ENCODE results near the gene CISD3.

CISD3 gene

DNA sequence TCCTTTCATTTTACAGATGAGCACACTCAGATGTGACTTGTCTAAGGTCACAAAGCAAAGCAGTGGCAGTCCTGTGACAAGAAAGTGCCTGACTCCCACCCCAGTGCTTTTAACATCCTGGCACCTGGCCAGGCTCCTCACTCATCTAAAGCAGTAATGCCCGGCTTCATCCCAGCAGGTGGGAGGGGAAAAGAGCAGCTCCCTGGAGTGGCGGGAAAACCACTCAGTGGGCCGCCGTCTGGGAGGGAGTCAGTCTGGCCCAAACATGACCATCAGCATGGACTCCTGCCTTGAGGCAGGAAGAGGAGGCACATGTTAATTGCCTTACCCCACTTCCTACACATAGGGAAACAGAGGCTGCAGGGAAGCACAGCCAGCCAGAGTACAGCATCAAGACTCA, 15.4 kb downstream of the CISD3 start:
- peak; percentile 29 for DNase-seq (ENCODE audit: low spot score)

DNA sequence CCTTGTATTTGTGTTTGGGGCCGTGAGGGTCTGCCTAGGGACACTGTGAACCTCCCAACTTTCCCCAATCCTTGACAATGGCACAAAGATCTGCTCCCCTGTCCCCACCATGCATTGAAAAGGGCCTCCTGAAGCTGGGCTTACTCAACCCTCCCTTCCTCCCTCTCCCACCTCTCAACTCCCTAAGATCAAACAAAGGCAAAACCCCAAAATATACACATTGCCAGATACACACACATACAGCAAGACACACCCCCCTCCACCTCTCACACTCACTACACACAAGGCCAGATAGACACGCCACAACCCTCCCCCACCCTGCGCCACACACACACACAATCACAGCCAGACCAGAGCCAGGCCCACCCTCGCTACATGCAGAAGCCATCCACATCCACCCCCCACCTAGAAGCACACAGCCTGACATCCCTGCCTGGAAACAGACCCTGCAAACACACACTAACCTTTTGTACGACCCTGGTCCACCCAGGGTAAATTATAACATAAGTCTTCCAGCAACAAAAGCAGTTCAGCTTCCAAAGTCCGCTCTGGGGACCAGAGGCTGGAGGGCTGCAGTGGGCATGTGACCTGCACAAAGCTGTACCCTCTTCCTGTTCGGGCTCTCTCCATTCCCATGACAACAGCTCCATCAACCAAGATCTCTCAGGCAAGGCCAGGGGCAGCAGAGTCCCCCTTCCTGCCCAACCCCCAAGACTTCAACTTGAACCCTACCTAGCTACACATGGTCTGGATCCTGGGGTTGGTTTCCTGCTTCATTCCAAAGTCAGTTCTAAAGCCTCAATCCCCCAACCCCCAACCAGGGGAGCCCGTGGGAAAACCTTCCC, 16.1 kb downstream of the CISD3 start:
- peak; percentile 25 for DNase-seq (ENCODE audit: low spot score)

DNA sequence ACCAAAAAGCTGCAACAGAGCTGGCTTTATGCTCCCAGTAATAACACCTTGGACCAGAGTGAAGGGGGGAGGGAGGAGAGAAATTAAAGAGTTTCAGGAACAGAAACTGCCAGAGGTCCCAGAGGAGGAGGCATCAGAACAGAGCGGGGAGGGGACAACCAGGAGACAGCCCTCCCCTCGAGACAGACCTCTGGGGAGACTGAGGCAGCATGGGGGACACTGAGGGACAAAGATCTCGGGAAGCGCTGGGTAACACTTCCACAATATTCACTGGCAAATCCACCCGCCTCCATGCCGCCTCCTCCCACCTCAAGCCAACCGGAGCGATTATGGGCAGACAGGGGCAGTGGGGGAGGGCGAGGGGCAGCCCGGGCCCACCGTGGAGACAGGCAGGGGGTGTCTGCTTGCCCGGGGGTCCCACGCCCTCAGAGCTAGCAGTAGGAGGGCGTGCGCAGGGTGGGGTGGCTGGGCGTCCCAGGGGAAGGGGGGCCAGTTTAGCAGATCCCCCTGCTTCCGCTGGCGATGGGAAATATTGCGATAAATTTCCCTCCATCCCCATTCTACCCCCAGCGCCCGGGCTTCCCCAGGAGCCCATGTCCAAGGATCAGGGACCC, 16.8 kb downstream of the CISD3 start:
- DNase-seq (ENCODE audit: low spot score) = no peak

DNA sequence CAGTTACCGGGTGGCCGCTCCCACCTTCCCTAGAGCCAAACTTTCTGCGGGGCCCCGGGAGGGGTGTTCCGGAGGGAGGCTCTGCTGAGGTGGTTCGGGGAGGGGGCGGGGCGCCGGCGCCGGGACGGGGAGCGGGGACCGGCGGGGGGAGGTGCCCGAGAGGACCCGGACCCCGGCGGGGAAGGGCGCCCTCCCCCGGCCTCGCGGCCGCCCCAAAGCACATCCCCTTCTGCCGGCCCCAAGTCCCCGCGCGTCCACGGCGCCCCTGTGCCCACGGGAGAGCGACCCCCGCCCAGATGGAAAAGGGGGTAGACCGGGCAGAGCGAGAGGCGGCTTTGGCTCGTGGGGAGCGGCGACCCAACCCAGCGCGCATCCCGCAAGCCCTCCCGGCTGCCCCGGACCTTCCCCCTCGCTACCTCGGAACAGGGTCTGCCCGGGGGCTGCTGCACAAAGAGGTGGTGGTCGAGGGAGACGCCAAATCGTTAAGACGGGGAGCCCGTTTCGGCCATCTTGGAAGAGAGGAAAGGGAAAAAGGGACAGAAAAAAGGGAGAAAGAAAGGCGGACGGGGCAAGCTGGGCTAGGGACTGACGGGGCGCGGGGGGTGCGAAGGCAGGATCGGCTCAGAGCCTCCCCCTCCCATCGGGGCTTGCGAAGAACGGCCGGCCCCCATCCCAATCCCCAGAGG, 17.5 kb downstream of the CISD3 start:
- peak; percentile 37 for DNase-seq (ENCODE audit: low spot score)

DNA sequence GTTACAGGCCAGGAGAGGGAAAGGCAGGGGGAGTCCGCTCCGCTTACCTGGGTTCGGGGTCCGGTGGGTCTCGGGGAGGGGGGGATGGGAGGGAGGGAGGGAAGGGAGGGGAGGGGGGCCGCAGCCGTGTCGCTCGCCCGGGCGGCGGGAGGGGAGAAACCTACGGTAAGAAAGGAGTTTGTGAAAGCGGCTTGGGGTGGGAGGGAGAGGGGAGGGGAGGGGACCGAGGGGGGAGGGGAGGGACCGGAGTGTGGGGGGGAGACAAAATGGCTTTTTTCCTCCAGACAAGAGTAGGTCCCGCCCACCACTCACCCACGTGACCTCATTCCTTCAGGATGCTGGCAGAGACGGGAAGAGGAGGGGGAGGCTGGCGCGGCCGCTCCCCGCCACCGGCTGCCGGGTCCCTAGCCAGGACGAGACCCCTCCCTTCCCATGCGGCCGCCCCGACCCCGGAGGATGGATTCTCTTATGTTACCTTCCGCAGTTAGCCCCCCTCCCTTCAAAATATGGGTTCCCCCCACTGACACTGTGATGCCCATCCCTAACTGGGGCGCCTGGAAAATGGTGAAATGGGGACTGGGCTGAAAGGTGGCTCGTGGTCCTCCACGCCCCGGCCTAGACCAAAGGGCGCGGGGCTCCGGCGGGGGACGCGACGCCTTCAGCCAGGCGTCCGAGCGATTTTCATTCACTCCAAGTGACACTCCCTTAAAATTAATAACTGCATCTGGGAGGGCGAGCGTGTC, 18.2 kb downstream of the CISD3 start, which contains the start of gene PCGF2:
Gene PCGF2 (minus strand): TSS at position 188 of the 743 bp plus-strand sequence. CDS start 7,934 bp downstream, outside the sequence.
- DNase-seq (ENCODE audit: low spot score) = peak; percentile 93

DNA sequence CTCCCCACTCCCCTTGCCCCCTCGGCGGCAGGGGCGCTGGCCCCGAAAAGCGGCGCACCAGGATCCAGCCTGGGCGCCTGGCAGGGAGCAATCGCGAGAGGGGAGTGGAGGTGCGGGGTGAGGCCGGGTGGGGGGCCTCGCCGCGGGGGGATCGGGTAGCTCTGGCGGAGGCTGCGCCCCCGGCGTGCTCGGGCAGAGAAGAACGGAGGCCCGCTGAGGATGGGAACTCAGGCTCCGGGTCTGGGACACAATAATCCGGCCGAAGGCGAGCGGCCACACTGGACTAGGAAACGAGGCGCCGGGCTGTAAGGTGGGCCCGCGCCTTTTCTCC, 18.7 kb downstream of the CISD3 start:
- DNase-seq (ENCODE audit: low spot score) = no peak

DNA sequence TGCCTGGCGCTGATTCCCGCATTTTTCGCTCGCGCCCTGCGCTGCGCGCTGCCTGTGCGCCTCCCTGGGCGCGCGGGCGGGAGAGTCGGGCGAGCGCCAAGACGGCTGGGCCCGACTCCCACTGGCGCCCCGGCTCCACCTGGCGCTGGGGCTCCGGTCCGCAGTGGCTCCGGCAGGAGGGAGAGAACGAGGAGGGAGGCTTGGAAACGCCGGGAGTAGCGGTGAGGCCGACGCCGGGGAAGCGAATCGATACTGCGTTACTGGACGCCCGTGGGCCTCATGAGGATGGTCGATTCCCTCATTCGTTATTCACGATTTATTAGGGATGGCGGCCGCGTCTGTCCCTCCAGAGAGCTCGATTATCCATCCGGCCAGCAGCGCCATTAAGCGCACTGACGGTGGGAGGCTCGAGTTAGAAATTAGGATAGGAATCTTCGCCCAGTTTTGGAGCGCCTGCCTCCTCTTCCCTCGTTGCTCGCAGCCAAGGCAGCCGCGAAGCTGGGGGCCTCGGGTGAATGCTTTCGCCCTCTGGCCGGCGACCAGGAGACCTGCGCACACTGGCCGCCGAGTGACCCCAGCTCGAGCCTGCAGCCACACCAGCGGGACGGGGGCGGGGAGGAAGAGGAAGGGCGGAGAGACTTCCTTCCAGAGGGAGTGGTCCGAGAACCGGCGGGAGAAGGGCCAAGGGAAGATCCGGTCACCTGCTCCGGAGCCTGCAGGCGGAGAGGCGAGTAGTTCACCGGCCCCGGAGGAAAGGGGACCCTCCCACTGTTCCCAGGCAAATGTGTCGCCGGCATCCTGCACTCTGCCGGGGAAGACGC, 19.3 kb downstream of the CISD3 start:
- DNase-seq (ENCODE audit: low spot score) = peak; percentile 92

DNA sequence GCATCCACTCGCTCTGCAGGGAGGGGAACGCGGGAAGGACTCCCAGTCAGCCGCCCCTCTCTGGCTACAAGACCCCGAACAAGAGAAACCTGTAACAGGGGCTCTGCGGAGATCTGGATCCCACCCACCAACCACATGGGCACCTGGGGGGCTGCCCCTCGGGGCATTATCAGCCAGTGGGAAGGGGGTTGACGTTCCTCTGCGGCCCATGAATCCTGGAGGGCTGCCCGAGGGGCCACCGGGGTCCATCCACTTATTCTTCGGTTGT, 19.8 kb downstream of the CISD3 start:
- DNase-seq (ENCODE audit: low spot score) = no peak

DNA sequence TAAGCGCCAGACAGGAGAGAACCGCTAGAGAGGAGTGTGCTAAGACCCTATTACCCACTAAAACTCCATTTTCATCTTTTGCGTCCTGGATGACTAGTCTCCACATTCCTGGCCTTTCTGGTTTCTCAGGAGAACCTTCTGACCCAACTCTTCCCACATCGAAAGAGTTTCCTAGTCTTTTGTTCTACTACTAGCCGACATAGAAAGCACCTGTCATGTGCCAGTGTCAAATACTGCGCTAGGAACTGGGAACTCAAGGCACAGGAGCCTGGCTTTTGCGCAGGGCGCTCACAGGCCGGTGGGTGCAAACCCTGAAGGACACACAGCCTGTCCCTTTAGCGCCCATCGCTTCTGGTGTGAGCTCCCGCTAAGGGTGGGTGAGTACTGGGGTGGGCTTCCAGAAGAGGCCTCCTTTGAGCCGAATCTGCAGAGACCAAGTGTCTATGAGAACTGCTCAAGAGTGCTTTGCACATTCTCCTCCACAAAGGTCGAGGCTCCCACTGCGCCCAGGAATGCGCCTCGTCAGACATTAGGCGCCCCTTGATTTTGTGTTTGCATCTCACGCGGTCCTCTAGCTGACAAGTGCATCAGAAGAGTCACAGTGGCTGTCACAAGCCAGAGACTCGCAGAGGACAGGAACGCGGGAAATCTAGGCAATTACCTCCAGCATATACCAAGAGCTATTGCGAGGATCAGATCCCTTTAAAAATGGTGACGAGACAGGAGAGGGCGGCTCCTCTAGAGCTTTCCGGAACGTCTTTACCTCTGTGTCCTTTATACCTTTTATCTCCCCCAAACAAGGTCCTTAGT, 20.4 kb downstream of the CISD3 start:
- DNase-seq (ENCODE audit: low spot score) = peak; percentile 73

DNA sequence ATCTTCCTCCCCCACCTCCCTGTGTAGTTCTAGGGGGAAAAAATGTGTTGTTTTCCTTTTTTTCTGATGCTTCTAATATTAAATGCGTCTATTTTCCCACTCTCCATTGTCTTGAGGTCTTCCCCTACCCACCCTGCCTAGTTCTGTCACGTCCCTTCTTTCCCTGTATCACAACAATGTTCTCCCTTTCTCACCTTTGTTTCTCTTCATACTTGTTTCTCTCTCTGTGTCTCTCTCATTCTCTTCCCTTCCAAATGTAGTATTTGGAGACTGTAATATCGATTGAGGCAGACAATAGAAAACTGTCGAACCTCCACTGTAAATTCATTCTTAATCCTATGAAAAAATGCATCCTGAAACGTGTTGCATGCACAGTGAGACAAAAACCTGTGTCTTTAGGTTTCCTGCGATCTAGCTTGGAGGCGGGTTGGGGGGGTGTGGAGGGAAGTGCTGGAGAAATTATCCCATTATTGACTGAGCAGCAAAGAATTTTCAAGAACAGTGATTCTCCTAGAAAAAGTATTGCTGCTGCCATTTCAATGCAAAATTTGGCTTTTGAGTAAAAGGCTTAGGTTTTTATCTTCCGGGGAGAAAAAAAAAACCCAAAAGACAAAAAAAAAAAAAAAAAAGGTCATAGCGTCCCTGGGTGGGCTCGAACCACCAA, 21.1 kb downstream of the CISD3 start:
- DNase-seq (ENCODE audit: low spot score) = peak; percentile 64

DNA sequence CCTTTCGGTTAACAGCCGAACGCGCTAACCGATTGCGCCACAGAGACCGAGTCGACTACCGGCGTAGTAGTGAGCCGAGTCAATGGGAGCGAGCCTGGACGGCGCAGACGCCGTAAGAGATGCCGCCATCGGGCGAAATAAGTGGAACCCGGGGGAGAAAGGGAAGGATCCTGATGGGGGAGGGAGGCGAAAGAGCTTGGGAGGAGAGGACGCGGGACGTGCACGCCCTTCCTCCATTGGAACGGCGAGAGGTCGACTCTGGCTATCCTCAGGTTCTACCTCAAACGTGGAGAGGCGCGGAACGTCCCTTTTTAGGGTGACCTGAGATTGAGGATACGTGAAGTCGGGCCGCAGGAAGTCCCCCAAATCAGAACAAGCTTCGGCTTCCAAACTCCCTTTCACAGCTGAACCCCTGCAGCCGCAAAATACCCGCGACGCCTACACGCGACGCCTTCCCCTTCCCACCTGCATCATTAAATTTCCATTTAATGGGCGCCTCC, 21.7 kb downstream of the CISD3 start:
- peak; percentile 80 for DNase-seq (ENCODE audit: low spot score)

DNA sequence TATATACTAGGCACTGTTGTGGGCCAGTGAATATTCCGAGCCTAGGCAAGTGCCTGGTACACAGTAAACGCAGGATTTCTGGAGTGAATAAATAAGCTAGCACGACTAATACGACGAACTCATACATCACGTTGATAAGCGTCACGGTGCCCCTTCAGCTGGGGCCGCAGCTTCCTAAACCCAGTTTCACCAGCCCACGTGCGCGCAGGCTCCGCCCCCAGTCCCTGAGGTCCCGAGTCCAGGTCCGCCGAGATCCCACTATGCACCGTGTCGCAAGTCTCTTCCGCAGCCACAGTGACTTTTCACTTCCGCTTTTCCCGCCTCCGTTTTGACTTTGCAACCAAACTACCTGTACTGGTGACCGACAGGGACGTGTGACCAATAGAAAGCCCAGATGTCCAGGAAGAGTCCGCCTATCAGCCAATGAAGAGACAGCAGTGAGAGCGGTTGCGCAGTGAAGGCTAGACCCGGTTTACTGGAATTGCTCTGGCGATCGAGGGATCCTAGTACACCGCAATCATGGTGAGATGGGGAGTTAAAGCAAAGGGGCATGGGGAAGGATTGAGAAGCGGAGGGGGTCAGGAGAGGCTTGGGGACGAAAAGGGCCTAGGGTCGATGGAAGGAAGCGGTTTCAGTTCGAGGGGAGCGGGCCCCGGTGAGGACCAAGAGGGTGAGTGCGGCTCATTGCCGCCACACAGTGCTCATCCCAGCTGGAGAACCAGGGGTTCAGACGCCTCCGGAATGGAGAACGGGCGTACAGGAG, 22.3 kb downstream of the CISD3 start, which contains the start of gene PSMB3:
Gene PSMB3 (plus strand): TSS at position 434 of the 763 bp plus-strand sequence. CDS start 86 bp downstream, at position 520.
- peak; percentile 100 for DNase-seq (ENCODE audit: low spot score)

DNA sequence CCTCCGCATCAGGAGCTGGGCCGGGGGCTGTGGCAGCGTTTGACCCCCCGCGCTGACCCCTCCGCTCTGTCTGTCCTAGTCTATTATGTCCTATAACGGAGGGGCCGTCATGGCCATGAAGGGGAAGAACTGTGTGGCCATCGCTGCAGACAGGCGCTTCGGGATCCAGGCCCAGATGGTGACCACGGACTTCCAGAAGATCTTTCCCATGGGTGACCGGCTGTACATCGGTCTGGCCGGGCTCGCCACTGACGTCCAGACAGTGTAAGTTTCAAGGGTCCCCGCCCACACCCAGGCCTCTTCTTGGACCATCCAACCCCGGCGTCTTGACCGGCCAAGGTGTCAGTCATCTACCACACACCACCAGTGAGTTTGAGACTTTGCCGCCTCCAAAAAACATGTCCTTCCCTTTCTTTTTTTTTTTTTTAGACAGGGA, 22.9 kb downstream of the CISD3 start:
- peak; percentile 19 for DNase-seq (ENCODE audit: low spot score)

DNA sequence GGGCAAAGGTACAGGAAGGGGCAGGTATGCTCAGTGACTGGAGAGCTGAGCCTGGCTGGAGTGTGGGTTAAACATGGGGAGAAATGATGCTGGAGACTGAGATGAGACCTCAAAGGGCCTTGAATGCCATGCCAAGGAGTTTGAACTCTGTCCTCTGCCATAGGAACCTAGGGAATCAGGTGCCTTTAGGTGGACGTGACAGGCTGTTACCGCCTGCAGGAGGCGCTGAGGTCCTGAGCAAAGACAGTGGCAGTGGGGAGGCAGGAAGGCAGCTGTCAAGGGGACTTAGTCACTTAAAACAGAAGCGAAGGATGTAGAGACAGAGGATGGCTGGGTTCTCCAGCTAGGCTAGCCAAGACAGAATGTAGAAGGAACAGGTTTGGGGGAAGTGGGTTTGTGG, 31.5 kb downstream of the CISD3 start:
- peak; percentile 53 for DNase-seq (ENCODE audit: low spot score)

DNA sequence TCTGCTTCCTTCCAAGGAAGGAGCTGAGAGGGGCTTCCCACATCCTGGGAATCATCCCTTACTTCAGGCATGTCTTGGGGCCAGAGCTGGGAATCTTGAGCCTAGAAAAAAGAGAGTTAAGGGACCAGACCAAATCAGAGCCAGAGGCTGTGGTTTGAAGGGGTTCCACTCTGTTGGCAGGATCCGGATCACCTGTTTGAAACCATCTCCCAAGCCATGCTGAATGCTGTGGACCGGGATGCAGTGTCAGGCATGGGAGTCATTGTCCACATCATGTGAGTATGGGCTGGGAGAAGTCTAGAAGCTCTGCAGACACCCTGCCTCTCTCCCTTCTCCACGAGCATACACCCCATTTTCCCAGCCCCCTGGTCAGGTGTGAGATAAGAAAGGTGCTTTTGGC, 32.1 kb downstream of the CISD3 start:
- no peak for DNase-seq (ENCODE audit: low spot score)

DNA sequence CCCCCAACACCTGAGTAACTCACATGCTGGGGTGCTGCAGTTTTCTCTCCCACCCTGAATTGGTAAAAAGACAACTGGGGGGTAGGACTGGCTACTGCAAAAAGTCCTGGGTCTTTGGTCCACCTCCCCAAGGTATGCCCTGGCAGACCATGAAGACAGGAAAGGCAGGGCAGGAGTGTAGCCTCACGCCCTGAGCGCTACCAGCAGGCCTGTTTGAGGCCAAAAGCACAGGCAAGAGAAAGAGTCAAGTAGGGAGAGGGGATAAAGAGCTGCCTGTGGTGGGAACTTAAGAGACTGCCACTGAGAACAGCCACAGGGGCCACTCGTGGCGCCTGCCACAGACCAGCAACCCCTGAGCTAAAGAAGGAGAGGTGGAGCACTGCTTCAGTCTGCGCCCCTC, 36.2 kb downstream of the CISD3 start:
- no peak for DNase-seq (ENCODE audit: low spot score)

DNA sequence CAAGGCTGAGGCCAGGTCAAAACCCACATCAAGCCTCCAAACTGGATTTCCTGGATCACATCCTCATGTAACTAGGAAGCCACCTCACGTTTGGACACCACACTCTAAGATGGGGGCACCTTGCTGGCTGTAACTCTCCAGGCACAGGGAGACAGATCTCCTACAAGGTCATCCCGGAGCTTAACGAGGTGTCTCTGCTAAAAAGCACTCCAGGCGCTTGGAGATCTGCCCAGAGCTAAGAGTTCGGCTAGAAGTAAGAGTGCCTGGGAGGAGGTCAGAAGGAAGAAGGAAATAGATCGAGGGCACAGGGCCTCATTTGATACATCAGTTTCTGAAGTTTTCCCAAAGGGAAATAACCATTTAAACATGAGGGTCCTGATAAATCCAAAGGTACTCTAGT, 38.3 kb downstream of the CISD3 start:
- no peak for DNase-seq (ENCODE audit: low spot score)

DNA sequence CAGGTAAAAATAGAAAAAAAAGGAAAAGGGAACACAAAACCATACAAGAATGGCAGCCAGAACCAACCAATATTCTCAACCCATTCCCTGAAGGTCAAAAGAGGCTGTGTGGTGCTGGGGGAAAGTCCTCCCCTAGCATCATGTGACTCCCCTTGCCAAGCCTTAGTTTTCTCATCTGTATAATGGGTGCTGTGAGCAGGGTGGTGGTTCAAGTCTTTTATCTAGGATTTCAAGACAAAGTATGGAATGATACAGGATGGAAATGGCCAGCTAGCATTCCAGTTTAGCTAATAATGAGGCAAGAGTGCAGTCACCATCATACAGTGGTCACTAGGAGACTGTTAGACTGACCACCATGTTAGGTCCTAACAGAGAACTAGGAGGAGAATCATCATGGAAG, 43.1 kb downstream of the CISD3 start:
- DNase-seq (ENCODE audit: low spot score) = no peak

DNA sequence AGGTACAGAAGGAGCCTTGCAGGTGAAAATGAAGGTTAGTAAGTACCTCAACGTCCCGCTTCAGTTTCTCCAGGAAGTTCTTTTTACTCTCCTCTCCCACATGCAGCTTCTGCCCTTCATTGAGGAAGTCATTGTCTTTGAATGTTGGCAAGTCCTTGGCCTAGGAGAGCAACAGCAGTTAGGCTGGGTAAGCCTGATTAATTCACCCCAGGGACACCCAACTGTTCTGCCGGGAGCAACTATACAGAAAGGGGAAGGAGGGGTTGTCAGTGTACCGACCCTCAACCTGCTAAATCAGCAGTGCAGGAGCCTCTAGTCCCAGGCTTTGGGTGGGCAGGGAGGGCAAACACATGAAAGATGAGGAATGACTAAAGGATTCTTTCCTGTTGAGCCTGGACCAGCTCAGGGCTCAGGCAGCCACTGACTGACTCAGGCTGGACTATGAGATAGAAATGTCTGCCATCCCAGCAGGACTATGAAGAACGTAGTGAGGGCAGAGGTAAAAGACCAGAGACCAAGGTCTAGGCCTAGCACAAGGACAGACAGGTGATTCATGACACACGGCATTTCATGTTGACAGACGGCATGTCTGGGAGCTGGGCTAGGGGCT, 47.6 kb downstream of the CISD3 start:
- no peak for DNase-seq (ENCODE audit: low spot score)

Measured in RKO (cell line).